Measurements from ENCODE around the gene MMD. TPM values are rescaled to one million over a fixed set of nuclear protein-coding genes. Genes with fewer than 3 reads are reported as not detected.
A peak's percentile ranks its signal among the peaks of the same experiment; 100 is the strongest.

MMD gene
- total and polyA plus RNA-seq, 9 of the 15 experiments (the other 6 are each of a cell fraction or from before 2014, with no cell fraction given): 3.1 to 18.9 (median 10.7) TPM

GRCh38 chr17:55344514-55344997 lies 77.1 kb downstream of the MMD start (continued):
- TF ChIP-seq HDAC3 (IDR thresholded peaks at IDR 0.05; ENCODE audit: borderline replicate concordance, partially characterized antibody) (peak; percentile 71), SOX6 (IDR thresholded peaks at IDR 0.05) (peak; percentile 80), E2F4 (CRISPR knock-in tag; IDR thresholded peaks at IDR 0.05; ENCODE audit: low read depth) (no peak), ARNT (IDR thresholded peaks at IDR 0.05) (peak in 1 of 2 experiments; percentile 70; a peak in 1 of 4 replicates), ZNF232 (CRISPR knock-in tag; IDR thresholded peaks at IDR 0.05) (no peak), ELK1 (CRISPR knock-in tag; IDR thresholded peaks at IDR 0.05) (no peak), SAFB2 (IDR thresholded peaks at IDR 0.05; ENCODE audit: borderline replicate concordance, low read depth, low read length, severe bottlenecking) (no peak), HDAC8 (tag; IDR thresholded peaks at IDR 0.05) (no peak), MTA2 (IDR thresholded peaks at IDR 0.05; ENCODE audit: low read depth) (peak; percentile 73), XRCC4 (IDR thresholded peaks at IDR 0.05; ENCODE audit: extremely low read depth, insufficient read depth, insufficient read length) (no peak), PCBP1 (IDR thresholded peaks at IDR 0.05; ENCODE audit: low read depth, low read length, poor library complexity, severe bottlenecking) (no peak), ATF1 (CRISPR knock-in tag; IDR thresholded peaks at IDR 0.05) (no peak), ATF1 (tag; IDR thresholded peaks at IDR 0.05) (0 out of 2 replicates have a peak, but pooled peaks have one; percentile 28), COPS2 (conservative IDR thresholded peaks at IDR 0.05) (no peak), EP400 (IDR thresholded peaks at IDR 0.05) (peak; percentile 60), NR2F6 (CRISPR knock-in tag; IDR thresholded peaks at IDR 0.05) (no peak), ZKSCAN1 (IDR thresholded peaks at IDR 0.05; ENCODE audit: low read depth, low read length) (no peak), ZKSCAN8 (CRISPR knock-in tag; IDR thresholded peaks at IDR 0.05) (no peak), SNRNP70 (optimal IDR thresholded peaks at IDR 0.05; ENCODE audit: low read depth, low read length) (no peak), KAT8 (IDR thresholded peaks at IDR 0.05; ENCODE audit: low read depth) (no peak), ZFP36 (IDR thresholded peaks at IDR 0.05; ENCODE audit: low read depth, low read length, partially characterized antibody) (no peak), LEF1 (IDR thresholded peaks at IDR 0.05) (peak; percentile 93)
- TF ChIP-seq, protein P1, sequence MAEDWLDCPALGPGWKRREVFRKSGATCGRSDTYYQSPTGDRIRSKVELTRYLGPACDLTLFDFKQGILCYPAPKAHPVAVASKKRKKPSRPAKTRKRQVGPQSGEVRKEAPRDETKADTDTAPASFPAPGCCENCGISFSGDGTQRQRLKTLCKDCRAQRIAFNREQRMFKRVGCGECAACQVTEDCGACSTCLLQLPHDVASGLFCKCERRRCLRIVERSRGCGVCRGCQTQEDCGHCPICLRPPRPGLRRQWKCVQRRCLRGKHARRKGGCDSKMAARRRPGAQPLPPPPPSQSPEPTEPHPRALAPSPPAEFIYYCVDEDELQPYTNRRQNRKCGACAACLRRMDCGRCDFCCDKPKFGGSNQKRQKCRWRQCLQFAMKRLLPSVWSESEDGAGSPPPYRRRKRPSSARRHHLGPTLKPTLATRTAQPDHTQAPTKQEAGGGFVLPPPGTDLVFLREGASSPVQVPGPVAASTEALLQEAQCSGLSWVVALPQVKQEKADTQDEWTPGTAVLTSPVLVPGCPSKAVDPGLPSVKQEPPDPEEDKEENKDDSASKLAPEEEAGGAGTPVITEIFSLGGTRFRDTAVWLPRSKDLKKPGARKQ (CRISPR knock-in tag; IDR thresholded peaks at IDR 0.05): no peak
- TF ChIP-seq, protein P2, sequence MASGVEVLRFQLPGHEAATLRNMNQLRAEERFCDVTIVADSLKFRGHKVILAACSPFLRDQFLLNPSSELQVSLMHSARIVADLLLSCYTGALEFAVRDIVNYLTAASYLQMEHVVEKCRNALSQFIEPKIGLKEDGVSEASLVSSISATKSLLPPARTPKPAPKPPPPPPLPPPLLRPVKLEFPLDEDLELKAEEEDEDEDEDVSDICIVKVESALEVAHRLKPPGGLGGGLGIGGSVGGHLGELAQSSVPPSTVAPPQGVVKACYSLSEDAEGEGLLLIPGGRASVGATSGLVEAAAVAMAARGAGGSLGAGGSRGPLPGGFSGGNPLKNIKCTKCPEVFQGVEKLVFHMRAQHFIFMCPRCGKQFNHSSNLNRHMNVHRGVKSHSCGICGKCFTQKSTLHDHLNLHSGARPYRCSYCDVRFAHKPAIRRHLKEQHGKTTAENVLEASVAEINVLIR (CRISPR knock-in tag; IDR thresholded peaks at IDR 0.05): no peak
- TF ChIP-seq, protein P3, sequence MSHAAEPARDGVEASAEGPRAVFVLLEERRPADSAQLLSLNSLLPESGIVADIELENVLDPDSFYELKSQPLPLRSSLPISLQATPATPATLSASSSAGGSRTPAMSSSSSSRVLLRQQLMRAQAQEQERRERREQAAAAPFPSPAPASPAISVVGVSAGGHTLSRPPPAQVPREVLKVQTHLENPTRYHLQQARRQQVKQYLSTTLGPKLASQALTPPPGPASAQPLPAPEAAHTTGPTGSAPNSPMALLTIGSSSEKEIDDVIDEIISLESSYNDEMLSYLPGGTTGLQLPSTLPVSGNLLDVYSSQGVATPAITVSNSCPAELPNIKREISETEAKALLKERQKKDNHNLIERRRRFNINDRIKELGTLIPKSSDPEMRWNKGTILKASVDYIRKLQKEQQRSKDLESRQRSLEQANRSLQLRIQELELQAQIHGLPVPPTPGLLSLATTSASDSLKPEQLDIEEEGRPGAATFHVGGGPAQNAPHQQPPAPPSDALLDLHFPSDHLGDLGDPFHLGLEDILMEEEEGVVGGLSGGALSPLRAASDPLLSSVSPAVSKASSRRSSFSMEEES (CRISPR knock-in tag; IDR thresholded peaks at IDR 0.05): no peak

Data from K562 (cell line).